T-helper 9 cell (primary cell): Measurements from ENCODE around the gene SUCNR1.
"Not testable (repeated sequence)": the region's sequence is repeated elsewhere in the genome, so short reads cannot be mapped to it uniquely, and the experiment has no call there.

Experiments
- DNase-seq: peaks from one replicate; pipeline ENCODE4 v3.0.0-alpha.2; 2020

Gene SUCNR1

DNA sequence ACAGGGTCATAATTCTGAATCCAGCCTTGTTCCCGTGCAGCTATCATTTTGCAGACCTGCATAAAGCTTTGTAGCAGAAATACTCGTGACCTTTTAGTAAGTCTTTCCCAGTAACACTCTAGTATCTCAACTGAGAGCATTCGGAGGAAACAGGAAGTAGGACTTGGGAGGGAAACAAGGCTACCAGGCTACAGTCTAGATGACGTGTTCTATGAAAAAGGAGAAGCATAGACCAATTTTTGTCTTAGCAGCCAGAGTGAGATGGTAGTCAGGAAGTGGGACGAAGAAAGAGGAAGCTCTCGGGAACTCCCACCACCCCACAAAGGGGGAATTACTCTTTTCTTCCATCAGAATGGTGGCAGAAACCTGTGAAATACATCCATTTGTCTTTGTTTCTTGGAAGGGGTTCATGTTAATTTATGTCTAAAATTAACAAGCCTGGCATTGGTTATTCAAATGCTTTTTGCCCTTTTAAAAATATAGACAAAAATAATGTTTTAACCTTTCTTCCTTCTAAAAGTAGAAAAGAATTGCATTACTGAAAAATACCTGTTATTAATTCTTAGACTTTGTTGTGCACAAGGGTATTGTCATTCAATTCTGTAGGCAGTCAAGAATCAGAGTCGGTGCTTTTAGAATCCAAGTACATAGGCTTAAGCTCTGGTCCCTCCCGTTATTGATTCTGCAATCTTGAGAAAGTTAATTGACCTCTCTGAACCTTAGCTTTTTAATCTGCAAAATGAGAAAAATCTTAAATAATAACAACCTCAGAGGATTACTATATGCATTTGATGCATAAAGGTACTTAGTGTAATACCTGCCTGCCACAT lies 1.6 kb upstream of the SUCNR1 start:
- DNase-seq, result no peak

DNA sequence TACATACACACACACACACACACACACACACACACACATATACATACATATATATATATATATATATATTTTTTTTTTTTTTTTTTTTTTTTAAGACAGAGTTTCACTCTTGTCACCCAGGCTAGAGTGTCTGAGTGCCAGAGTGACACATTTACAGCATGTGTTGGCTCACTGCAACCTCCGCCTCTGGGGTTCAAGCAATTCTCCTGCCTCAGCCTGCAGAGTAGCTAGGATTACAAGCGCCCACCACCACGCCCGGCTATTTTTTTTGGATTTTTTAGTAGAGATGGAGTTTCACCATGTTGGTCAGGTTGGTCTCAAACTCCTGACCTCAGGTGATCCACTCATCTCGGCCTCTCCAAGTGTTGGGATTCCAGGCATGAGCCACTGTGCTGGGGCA lies 636 bp downstream of the SUCNR1 start:
- DNase-seq, result not testable (repeated sequence)

GRCh38 chr3:151875759-151876158 lies 2.3 kb downstream of the SUCNR1 start:
- DNase-seq, result no peak

- no peak for DNase-seq
Measured at GRCh38 chr3:151877269-151877668, 3.8 kb downstream of the SUCNR1 start.

GRCh38 chr3:151878465-151878864 lies 5.0 kb downstream of the SUCNR1 start:
- DNase-seq, result no peak

DNA sequence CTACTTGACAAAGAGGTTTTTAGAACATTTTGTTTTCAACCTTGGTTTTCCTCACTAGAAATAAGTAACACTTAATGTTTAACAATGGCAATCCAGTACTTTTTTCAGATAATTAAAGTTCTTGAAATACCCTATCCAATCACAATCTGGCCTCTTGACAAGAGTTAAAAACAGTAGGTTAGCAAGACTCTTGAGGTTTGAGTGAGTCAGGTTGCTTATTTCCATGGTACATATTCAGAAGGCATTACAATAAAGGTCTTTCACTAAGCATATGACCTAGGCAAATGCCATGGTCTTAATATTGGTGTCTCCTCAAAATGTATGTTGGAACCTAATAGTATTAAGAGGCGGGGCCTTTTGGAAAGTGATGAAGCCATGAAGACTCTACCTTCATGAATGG lies 5.6 kb downstream of the SUCNR1 start:
- no peak for DNase-seq

- no peak for DNase-seq
Measured at GRCh38 chr3:151879679-151880415, 6.4 kb downstream of the SUCNR1 start.

DNA sequence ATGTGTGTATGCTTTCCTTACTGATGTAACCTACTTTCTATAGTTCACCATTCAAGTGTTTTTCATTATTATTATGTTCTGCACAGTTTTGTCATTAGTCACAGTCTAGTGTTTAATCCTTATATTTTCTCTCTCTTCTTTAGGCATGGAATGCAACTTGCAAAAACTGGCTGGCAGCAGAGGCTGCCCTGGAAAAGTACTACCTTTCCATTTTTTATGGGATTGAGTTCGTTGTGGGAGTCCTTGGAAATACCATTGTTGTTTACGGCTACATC lies 6.9 kb downstream of the SUCNR1 start:
- DNase-seq, result no peak

- DNase-seq, result no peak
Measured at GRCh38 chr3:151881137-151881536, 7.7 kb downstream of the SUCNR1 start.

GRCh38 chr3:151885397-151885796 lies 12.0 kb downstream of the SUCNR1 start:
- not testable (repeated sequence) for DNase-seq

DNA sequence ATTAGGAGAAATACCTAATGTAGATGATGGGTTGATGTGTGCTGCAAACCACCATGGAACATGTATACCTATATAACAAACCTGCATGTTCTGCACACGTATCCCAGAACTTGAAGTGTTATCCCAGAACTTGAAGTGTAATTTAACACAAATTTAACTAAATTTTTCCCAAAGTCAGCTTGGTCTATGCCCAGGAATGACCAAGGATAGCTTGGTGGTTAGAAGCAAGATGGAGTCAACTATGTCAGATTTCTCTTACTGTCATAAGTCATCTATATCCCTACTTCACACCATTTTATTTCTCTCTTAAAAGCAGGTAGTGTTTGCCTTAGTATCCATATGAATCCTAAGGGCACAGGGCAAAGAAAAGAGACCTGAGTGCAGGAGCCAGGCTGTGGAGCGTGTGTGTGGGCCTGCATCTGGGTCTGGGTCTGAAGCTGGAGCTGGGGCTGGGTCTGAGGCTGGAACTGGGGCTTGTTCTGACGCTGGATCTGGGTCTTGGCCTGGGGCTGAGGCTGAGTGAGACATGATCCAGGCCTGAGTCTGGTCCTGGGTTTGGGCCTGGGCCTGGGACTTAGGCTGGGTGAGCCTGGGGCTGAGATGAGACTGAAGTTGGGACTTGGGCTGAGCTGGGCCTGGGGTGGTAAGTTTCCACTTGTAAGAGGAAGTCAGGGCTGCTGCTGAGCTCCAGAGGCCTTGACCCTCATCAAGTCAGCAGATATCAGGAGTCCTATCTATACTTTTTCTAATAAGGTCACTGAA lies 14.2 kb downstream of the SUCNR1 start:
- not testable (repeated sequence) for DNase-seq

DNA sequence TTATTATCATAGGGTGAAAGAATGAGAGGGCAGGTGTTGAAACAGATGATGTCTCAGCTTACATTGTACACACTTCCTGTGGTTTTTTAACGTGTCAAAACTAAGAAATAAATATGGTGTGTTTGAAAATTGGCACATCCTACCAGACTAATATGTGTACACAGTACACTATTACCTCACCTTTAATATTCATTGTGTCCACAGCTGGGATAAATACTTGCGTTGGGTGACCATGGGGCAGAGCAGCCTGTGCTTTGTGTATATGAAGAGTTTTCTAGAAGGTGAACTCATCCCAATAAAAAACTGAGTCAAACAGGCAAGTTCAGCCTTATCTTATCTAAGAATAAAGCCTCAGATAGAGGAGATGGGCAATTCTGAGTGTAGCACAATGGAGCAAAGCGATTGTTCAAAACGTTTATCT lies 17.3 kb downstream of the SUCNR1 start:
- DNase-seq, result no peak

GRCh38 chr3:151891721-151892120 lies 18.3 kb downstream of the SUCNR1 start:
- no peak for DNase-seq

GRCh38 chr3:151894219-151894618 lies 20.8 kb downstream of the SUCNR1 start:
- no peak for DNase-seq

GRCh38 chr3:151895478-151896241 lies 22.2 kb downstream of the SUCNR1 start:
- DNase-seq, result no peak

GRCh38 chr3:151896246-151897012 lies 23.0 kb downstream of the SUCNR1 start:
- no peak for DNase-seq

DNA sequence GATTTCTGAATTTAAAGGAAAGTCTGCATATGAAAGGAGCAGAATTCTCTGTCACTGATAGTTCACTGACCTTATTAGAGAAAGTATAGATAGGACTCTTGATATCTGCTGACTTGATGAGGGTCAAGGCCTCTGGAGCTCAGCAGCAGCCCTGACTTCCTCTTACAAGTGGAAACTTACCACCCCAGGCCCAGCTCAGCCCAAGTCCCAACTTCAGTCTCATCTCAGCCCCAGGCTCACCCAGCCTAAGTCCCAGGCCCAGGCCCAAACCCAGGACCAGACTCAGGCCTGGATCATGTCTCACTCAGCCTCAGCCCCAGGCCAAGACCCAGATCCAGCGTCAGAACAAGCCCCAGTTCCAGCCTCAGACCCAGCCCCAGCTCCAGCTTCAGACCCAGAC lies 24.7 kb downstream of the SUCNR1 start:
- not testable (repeated sequence) for DNase-seq

DNA sequence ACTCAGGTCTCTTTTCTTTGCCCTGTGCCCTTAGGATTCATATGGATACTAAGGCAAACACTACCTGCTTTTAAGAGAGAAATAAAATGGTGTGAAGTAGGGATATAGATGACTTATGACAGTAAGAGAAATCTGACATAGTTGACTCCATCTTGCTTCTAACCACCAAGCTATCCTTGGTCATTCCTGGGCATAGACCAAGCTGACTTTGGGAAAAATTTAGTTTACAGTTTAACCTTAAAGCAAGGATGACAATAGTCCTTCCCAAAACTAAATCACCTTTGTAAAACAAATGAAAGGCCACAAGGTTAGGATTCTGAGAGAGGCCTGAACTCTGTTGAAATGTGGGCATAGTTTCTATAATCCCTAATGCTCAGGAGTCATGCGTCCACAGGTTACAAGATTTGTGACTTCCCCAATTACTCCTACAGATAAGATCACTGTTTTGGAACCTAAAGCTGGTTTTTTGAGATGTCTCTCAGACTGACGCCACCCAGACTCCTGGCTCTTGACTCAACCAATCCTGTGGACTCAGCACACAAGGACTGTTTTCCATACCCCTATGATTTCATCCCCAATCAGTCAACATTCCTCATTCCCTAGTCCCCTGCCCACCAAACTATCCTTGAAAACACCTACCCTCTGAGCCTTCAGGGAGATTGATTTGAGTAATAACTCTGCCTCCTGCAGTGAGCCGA lies 25.3 kb downstream of the SUCNR1 start:
- not testable (repeated sequence) for DNase-seq

GRCh38 chr3:151899996-151900395 lies 26.6 kb downstream of the SUCNR1 start:
- DNase-seq, result no peak

- no peak for DNase-seq
Measured at GRCh38 chr3:151900460-151900859, 27.0 kb downstream of the SUCNR1 start.

DNA sequence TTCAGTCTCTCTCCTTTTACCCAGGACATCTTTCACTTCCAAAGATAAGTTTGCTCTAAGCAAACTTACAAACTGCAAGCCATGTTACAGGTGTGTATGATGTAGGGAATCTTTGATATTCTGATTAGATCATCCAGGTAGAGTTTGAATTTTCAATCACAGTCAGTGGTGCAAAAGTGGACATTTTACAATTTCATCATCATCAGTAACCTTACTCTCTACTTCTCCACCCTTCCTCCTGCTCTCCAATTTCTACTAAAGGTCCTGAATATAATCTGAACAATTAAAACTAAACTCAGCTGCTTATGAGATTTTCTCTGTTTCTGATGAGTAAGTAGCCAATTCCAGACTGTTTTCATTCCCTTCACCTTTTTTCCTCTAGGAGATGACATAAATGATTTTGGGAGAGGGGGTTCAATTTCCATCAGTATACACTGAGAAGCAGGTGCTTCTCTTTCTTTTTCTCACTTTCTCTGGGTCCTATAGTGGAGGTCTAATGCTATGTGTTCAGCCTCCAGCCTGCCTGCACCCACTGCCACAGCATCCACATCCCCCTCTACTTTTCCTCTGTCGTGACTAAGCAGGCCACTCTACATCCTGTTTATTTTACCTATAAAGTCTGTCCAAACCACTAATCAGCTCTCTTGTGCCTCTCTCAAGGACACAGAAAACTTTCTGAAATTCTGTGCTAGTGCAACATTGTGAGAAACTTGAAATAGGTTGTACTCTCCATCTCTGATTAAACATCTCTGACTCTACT lies 27.6 kb downstream of the SUCNR1 start:
- DNase-seq, result no peak
